KOPT-K1 (cell line): ENCODE measurements around the gene ZNF672.
"Not testable (repeated sequence)": the region's sequence is repeated elsewhere in the genome, so short reads cannot be mapped to it uniquely, and the experiment has no call there.

ENCODE experiments used
- H3K27ac ChIP-seq: fragments of 200-600 bp; sonication (generic); 2 replicates; pipeline ENCODE4 v1.5.1; 2016; ENCODE audit warnings: antibody characterized with exemption, mild to moderate bottlenecking, low read depth, low read length; ENCODE audit not compliant: poor library complexity, severe bottlenecking
- H3K36me3 ChIP-seq: fragments of 200-600 bp; sonication (generic); 2 replicates; pipeline ENCODE4 v1.5.1; 2017; ENCODE audit warnings: antibody characterized with exemption, mild to moderate bottlenecking, low read length, moderate library complexity; ENCODE audit not compliant: insufficient read depth
- H3K9me3 ChIP-seq: fragments of 200-600 bp; sonication (generic); 2 replicates; pipeline ENCODE4 v1.5.1; 2017; ENCODE audit warnings: antibody characterized with exemption, low read length, mild to moderate bottlenecking; ENCODE audit not compliant: insufficient read depth, poor library complexity, severe bottlenecking

The ZNF672 gene

GRCh38 chr1:248821101-248821500 lies 16.9 kb upstream of the ZNF672 start:
- Histone ChIP-seq H3K36me3 (peaks cover 63% of the 10 kb centered on the region), H3K27ac (no peak overlapping the region), H3K9me3 (no peaks in the 10 kb centered on the region)

- H3K27ac ChIP-seq, result no peak overlapping the region
Observed at GRCh38 chr1:248821641-248822040, 16.4 kb upstream of the ZNF672 start.

GRCh38 chr1:248822148-248823032 lies 15.6 kb upstream of the ZNF672 start:
- no peak overlapping the region for H3K27ac ChIP-seq
- H3K36me3 ChIP-seq, result peaks cover 50% of the 10 kb centered on the region
- H3K9me3 ChIP-seq, result no peaks in the 10 kb centered on the region

More at GRCh38 chr1:248821641-248822040, 16.4 kb upstream of the ZNF672 start:
- Histone ChIP-seq H3K36me3 (peaks cover 57% of the 10 kb centered on the region), H3K9me3 (no peaks in the 10 kb centered on the region)

- no peaks in the 10 kb centered on the region for H3K9me3 ChIP-seq
- H3K27ac ChIP-seq, result no peak overlapping the region
Observed at GRCh38 chr1:248823517-248824001, 14.5 kb upstream of the ZNF672 start.

GRCh38 chr1:248824301-248824700 lies 13.7 kb upstream of the ZNF672 start:
- H3K9me3 ChIP-seq, result no peaks in the 10 kb centered on the region
- H3K27ac ChIP-seq, result no peak overlapping the region
- H3K36me3 ChIP-seq, result peaks cover 38% of the 10 kb centered on the region

More at GRCh38 chr1:248823517-248824001, 14.5 kb upstream of the ZNF672 start:
- H3K36me3 ChIP-seq, result peaks cover 43% of the 10 kb centered on the region

GRCh38 chr1:248824701-248825100 lies 13.3 kb upstream of the ZNF672 start:
- no peaks in the 10 kb centered on the region for H3K9me3 ChIP-seq
- peaks cover 38% of the 10 kb centered on the region for H3K36me3 ChIP-seq
- H3K27ac ChIP-seq, result no peak overlapping the region

- H3K27ac ChIP-seq, result peak overlapping the region; percentile 88
- H3K36me3 ChIP-seq, result peaks cover 35% of the 10 kb centered on the region
- H3K9me3 ChIP-seq, result no peaks in the 10 kb centered on the region
Observed at GRCh38 chr1:248825136-248825535, 12.9 kb upstream of the ZNF672 start.

- Histone ChIP-seq H3K9me3 (no peaks in the 10 kb centered on the region), H3K27ac (peak overlapping the region; percentile 88), H3K36me3 (peaks cover 31% of the 10 kb centered on the region)
Observed at GRCh38 chr1:248825573-248825908, 12.5 kb upstream of the ZNF672 start.

GRCh38 chr1:248825909-248826760 lies 11.9 kb upstream of the ZNF672 start, which contains the start of gene SH3BP5L:
TSS of gene SH3BP5L (minus strand) at chr1:248825915. CDS start at chr1:248824935, 980 bp downstream.
- H3K27ac ChIP-seq, result peak within 1 kb of the TSS; percentile 88
- H3K36me3 ChIP-seq, result peaks cover 25% of the 10 kb centered on the region
- H3K9me3 ChIP-seq, result no peaks in the 10 kb centered on the region

- H3K27ac ChIP-seq, result no peak overlapping the region
- no peaks in the 10 kb centered on the region for H3K9me3 ChIP-seq
- H3K36me3 ChIP-seq, result peaks cover 6% of the 10 kb centered on the region; the same call in 1 of the 2 replicates
Observed at GRCh38 chr1:248828845-248829244, 9.2 kb upstream of the ZNF672 start.

GRCh38 chr1:248830718-248831017 lies 7.4 kb upstream of the ZNF672 start:
- H3K9me3 ChIP-seq, H3K27ac ChIP-seq, H3K36me3 ChIP-seq: not testable (repeated sequence)

- H3K36me3 ChIP-seq, result no peaks in the 10 kb centered on the region
- no peaks in the 10 kb centered on the region for H3K9me3 ChIP-seq
- H3K27ac ChIP-seq, result no peak overlapping the region
Observed at GRCh38 chr1:248831842-248832241, 6.2 kb upstream of the ZNF672 start.

- Histone ChIP-seq H3K27ac (no peak overlapping the region), H3K9me3 (no peaks in the 10 kb centered on the region), H3K36me3 (no peaks in the 10 kb centered on the region)
Observed at GRCh38 chr1:248834343-248834940, 3.6 kb upstream of the ZNF672 start.

GRCh38 chr1:248837045-248837780 lies 811 bp upstream of the ZNF672 start:
- peaks cover 5% of the 10 kb centered on the region for H3K36me3 ChIP-seq
- peak overlapping the region; percentile 82 for H3K27ac ChIP-seq
- no peaks in the 10 kb centered on the region for H3K9me3 ChIP-seq
